Measurements from ENCODE around the gene STIM2. TPM values are rescaled to one million over a fixed set of nuclear protein-coding genes. Genes with fewer than 3 reads are reported as not detected.

STIM2 gene
- total and polyA plus RNA-seq, 2 of the 4 experiments (the other 2 are of a cell fraction): 16.1 to 27.6 TPM

- H2AK5ac ChIP-seq (ENCODE audit: low read depth, low read length): no peak overlapping the region
- no peak overlapping the region for H3K27ac ChIP-seq (ENCODE audit: insufficient read depth, low read length)
- ChIA-PET CTCF (no interaction called here), POLR2A (ENCODE audit: unreplicated experiment) (no interaction called here)
- 0 out of 2 replicates have a peak, but pooled peaks cover 6% of the 10 kb centered on the region for H3K9me1 ChIP-seq (ENCODE audit: insufficient read depth, low read length)
- BruUV-seq (replicated peaks): no TSS peak
- H3K27me3 ChIP-seq (ENCODE audit: control insufficient read depth, insufficient read depth, low read length): no peaks in the 10 kb centered on the region
- TF ChIP-seq SMC3 (IDR thresholded peaks at IDR 0.05; ENCODE audit: low read depth, low read length) (no peak), USF2 (IDR thresholded peaks at IDR 0.05; ENCODE audit: low read depth, low read length) (no peak), MAFK (IDR thresholded peaks at IDR 0.05; ENCODE audit: low read depth, low read length) (no peak)
- H4K20me1 ChIP-seq (ENCODE audit: insufficient read depth, low read length): no peaks in the 10 kb centered on the region
- DNase-seq (no peak), ATAC-seq (ENCODE audit: low read depth) (no peak)
- intact Hi-C loops (cut with micrococcal nuclease) (no loop called here), dilution Hi-C loops (cut with HindIII; ENCODE audit: low sequenced_read_pairs, unreplicated experiment) (no loop called here), in situ Hi-C loops (cut with MboI; ENCODE audit: low sequenced_read_pairs) (no loop called here)
- no peak overlapping the region for H4K8ac ChIP-seq (ENCODE audit: low read depth in 2 of 2, low read length in 2 of 2)
- no peak overlapping the region for H3K56ac ChIP-seq (ENCODE audit: extremely low read depth, insufficient read depth, low read length)
- no peak overlapping the region for H2BK120ac ChIP-seq (ENCODE audit: low read depth, low read length)
- H4K91ac ChIP-seq (ENCODE audit: insufficient read depth, low read depth, low read length): no peak overlapping the region
- H2AK9ac ChIP-seq (replicated peaks; ENCODE audit: low read depth, low read length, poor library complexity): no peak overlapping the region
- H2BK5ac ChIP-seq (ENCODE audit: low read depth, low read length, poor library complexity, severe bottlenecking): no peak overlapping the region
- no peak overlapping the region for H3K23ac ChIP-seq (ENCODE audit: low read depth, low read length)
- no peaks in the 10 kb centered on the region for H3K36me3 ChIP-seq (ENCODE audit: control insufficient read depth, insufficient read depth, low read length)
- H3K4me3 ChIP-seq (ENCODE audit: insufficient read depth, low read depth, low read length): no peak overlapping the region
- no peak overlapping the region for H2BK15ac ChIP-seq (ENCODE audit: low read depth, low read length)
- H3K4ac ChIP-seq (ENCODE audit: low read depth, low read length): no peak overlapping the region
- H3K9me3 ChIP-seq (ENCODE audit: control insufficient read depth, insufficient read depth, low read length): no peaks in the 10 kb centered on the region
- no peaks in the 10 kb centered on the region for H3K79me1 ChIP-seq (ENCODE audit: low read depth in 1 of 2, low read length in 2 of 2)
- H4K5ac ChIP-seq (ENCODE audit: low read depth, low read length): no peak overlapping the region
- H3K14ac ChIP-seq (replicated peaks; ENCODE audit: low read depth, low read length): no peak overlapping the region
- no peak overlapping the region for H3K4me2 ChIP-seq (ENCODE audit: low read depth, low read length)
- H3K18ac ChIP-seq (ENCODE audit: low read depth, low read length): no peak overlapping the region
- H3K4me1 ChIP-seq (ENCODE audit: control insufficient read depth, insufficient read depth, low read length): peaks cover 2% of the 10 kb centered on the region; the same call in 1 of the 2 replicates
- H2AFZ ChIP-seq (replicated peaks; ENCODE audit: low read length, poor library complexity): no peak overlapping the region
- H3K9ac ChIP-seq (ENCODE audit: low read depth, low read length): no peak overlapping the region
- H2BK20ac ChIP-seq (ENCODE audit: low read depth, low read length): no peak overlapping the region
Measured at GRCh38 chr4:26815199-26815598, 45.4 kb upstream of the STIM2 start.
